ENCODE measurements around the gene SCNN1A. TPM values are rescaled to one million over a fixed set of nuclear protein-coding genes. Genes with fewer than 3 reads are reported as not detected.

The SCNN1A gene
- total and polyA plus RNA-seq, 9 donors, result 0.17 to 4.1 (median 0.24) TPM; not detected in 2

GRCh38 chr12:6404390-6404789 lies 29.0 kb upstream of the SCNN1A start:
- H3K4me1 ChIP-seq (ENCODE audit: control insufficient read depth, insufficient read depth, low read length), result no peaks in the 10 kb centered on the region
- H3K27ac ChIP-seq (ENCODE audit: low read length), result no peak overlapping the region
- WGBS (ENCODE audit: insufficient coverage), result 100% methylated on average over 2 of the region's 5 CpGs
- no peak overlapping the region for H3K4me3 ChIP-seq (ENCODE audit: low read length)
- H3K36me3 ChIP-seq (ENCODE audit: control insufficient read depth, insufficient read depth, low read length), result no peaks in the 10 kb centered on the region
- peaks cover 3% of the 10 kb centered on the region for H3K9me3 ChIP-seq (replicated peaks; ENCODE audit: control insufficient read depth, low read depth, low read length)
- no peak for DNase-seq
- H3K27me3 ChIP-seq (ENCODE audit: control insufficient read depth, insufficient read depth, low read length), result no peaks in the 10 kb centered on the region

GRCh38 chr12:6399884-6400644 lies 24.7 kb upstream of the SCNN1A start:
- no peaks in the 10 kb centered on the region for H3K27me3 ChIP-seq (ENCODE audit: control insufficient read depth, insufficient read depth, low read length)
- no peaks in the 10 kb centered on the region for H3K36me3 ChIP-seq (ENCODE audit: control insufficient read depth, insufficient read depth, low read length)
- no peak overlapping the region for H3K4me3 ChIP-seq (ENCODE audit: low read length)
- no peak for DNase-seq
- no CpG with 5 or more reads among the region's 7 CpGs for WGBS (ENCODE audit: insufficient coverage)
- no peaks in the 10 kb centered on the region for H3K9me3 ChIP-seq (replicated peaks; ENCODE audit: control insufficient read depth, low read depth, low read length)
- H3K27ac ChIP-seq (ENCODE audit: low read length), result no peak overlapping the region
- no peaks in the 10 kb centered on the region for H3K4me1 ChIP-seq (ENCODE audit: control insufficient read depth, insufficient read depth, low read length)

GRCh38 chr12:6396031-6396430 lies 20.7 kb upstream of the SCNN1A start:
- WGBS (ENCODE audit: insufficient coverage), result no CpG with 5 or more reads among the region's 2 CpGs
- H3K27ac ChIP-seq (ENCODE audit: low read length), result no peak overlapping the region
- no peaks in the 10 kb centered on the region for H3K9me3 ChIP-seq (replicated peaks; ENCODE audit: control insufficient read depth, low read depth, low read length)
- H3K4me1 ChIP-seq (ENCODE audit: control insufficient read depth, insufficient read depth, low read length), result peaks cover 4% of the 10 kb centered on the region
- H3K36me3 ChIP-seq (ENCODE audit: control insufficient read depth, insufficient read depth, low read length), result peaks cover 10% of the 10 kb centered on the region
- H3K27me3 ChIP-seq (ENCODE audit: control insufficient read depth, insufficient read depth, low read length), result no peaks in the 10 kb centered on the region
- DNase-seq, result no peak
- H3K4me3 ChIP-seq (ENCODE audit: low read length), result no peak overlapping the region

DNA sequence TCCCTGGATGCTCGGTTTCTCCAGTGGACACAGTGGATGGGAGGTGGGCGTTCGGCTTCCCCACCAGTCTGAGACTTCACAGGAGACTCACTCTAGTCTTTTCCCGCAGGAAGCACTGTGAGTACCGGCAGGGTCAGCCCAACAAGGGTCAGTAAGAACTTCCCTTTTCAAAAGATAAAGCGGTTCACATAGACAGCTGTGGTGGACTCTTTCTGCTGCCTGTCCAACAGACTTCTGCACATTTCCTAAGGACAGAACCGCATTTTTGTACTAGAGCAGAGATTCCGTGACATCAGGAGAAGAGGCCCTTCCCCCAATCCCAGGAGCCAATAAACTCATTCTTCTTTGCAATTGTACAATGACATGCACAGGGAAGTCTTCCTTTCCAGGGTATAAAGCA lies 19.0 kb upstream of the SCNN1A start:
- H3K36me3 ChIP-seq (ENCODE audit: control insufficient read depth, insufficient read depth, low read length), result peaks cover 23% of the 10 kb centered on the region
- WGBS (ENCODE audit: insufficient coverage), result 80% methylated on average over 7 of the region's 8 CpGs
- peak; percentile 52 for DNase-seq
- H3K9me3 ChIP-seq (replicated peaks; ENCODE audit: control insufficient read depth, low read depth, low read length), result no peaks in the 10 kb centered on the region
- no peak overlapping the region for H3K4me3 ChIP-seq (ENCODE audit: low read length)
- H3K4me1 ChIP-seq (ENCODE audit: control insufficient read depth, insufficient read depth, low read length), result peaks cover 4% of the 10 kb centered on the region
- H3K27me3 ChIP-seq (ENCODE audit: control insufficient read depth, insufficient read depth, low read length), result no peaks in the 10 kb centered on the region
- H3K27ac ChIP-seq (ENCODE audit: low read length), result no peak overlapping the region

GRCh38 chr12:6393109-6393508 lies 17.7 kb upstream of the SCNN1A start:
- Histone ChIP-seq H3K9me3 (replicated peaks; ENCODE audit: control insufficient read depth, low read depth, low read length) (no peaks in the 10 kb centered on the region), H3K4me1 (ENCODE audit: control insufficient read depth, insufficient read depth, low read length) (peaks cover 4% of the 10 kb centered on the region), H3K27ac (ENCODE audit: low read length) (no peak overlapping the region), H3K4me3 (ENCODE audit: low read length) (no peak overlapping the region), H3K36me3 (ENCODE audit: control insufficient read depth, insufficient read depth, low read length) (peaks cover 33% of the 10 kb centered on the region), H3K27me3 (ENCODE audit: control insufficient read depth, insufficient read depth, low read length) (no peaks in the 10 kb centered on the region)
- WGBS (ENCODE audit: insufficient coverage), result 79% methylated on average over 7 of the region's 7 CpGs
- no peak for DNase-seq

GRCh38 chr12:6392504-6392903 lies 17.1 kb upstream of the SCNN1A start:
- no peak overlapping the region for H3K27ac ChIP-seq (ENCODE audit: low read length)
- no CpG with 5 or more reads among the region's 6 CpGs for WGBS (ENCODE audit: insufficient coverage)
- H3K4me1 ChIP-seq (ENCODE audit: control insufficient read depth, insufficient read depth, low read length), result peaks cover 4% of the 10 kb centered on the region

DNA sequence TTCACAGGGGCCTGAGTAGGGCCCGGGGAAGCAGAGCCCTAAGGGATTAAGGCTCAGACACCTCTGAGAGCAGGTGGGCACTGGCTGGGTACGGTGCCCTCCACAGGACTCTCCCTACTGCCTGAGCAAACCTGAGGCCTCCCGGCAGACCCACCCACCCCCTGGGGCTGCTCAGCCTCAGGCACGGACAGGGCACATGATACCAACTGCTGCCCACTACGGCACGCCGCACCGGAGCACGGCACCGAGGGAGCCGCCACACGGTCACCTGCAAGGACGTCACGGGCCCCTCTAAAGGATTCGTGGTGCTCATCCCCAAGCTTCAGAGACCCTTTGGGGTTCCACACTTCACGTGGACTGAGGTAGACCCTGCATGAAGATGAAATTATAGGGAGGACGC lies 15.7 kb upstream of the SCNN1A start:
- DNase-seq, result no peak
- no peak overlapping the region for H3K4me3 ChIP-seq (ENCODE audit: low read length)
- WGBS (ENCODE audit: insufficient coverage), result 79% methylated on average over 12 of the region's 17 CpGs
- no peaks in the 10 kb centered on the region for H3K9me3 ChIP-seq (replicated peaks; ENCODE audit: control insufficient read depth, low read depth, low read length)
- H3K27me3 ChIP-seq (ENCODE audit: control insufficient read depth, insufficient read depth, low read length), result no peaks in the 10 kb centered on the region
- H3K4me1 ChIP-seq (ENCODE audit: control insufficient read depth, insufficient read depth, low read length), result peaks cover 4% of the 10 kb centered on the region
- H3K36me3 ChIP-seq (ENCODE audit: control insufficient read depth, insufficient read depth, low read length), result peaks cover 48% of the 10 kb centered on the region
- H3K27ac ChIP-seq (ENCODE audit: low read length), result no peak overlapping the region

More at GRCh38 chr12:6392504-6392903, 17.1 kb upstream of the SCNN1A start:
- Histone ChIP-seq H3K9me3 (replicated peaks; ENCODE audit: control insufficient read depth, low read depth, low read length) (no peaks in the 10 kb centered on the region), H3K36me3 (ENCODE audit: control insufficient read depth, insufficient read depth, low read length) (peaks cover 39% of the 10 kb centered on the region), H3K27me3 (ENCODE audit: control insufficient read depth, insufficient read depth, low read length) (no peaks in the 10 kb centered on the region), H3K4me3 (ENCODE audit: low read length) (no peak overlapping the region)
- DNase-seq, result no peak

GRCh38 chr12:6390084-6390799 lies 14.9 kb upstream of the SCNN1A start:
- H3K27ac ChIP-seq (ENCODE audit: low read length), result no peak overlapping the region
- peaks cover 50% of the 10 kb centered on the region for H3K36me3 ChIP-seq (ENCODE audit: control insufficient read depth, insufficient read depth, low read length)
- H3K4me3 ChIP-seq (ENCODE audit: low read length), result no peak overlapping the region
- peaks cover 6% of the 10 kb centered on the region for H3K4me1 ChIP-seq (ENCODE audit: control insufficient read depth, insufficient read depth, low read length)
- no peak for DNase-seq
- H3K27me3 ChIP-seq (ENCODE audit: control insufficient read depth, insufficient read depth, low read length), result no peaks in the 10 kb centered on the region
- no peaks in the 10 kb centered on the region for H3K9me3 ChIP-seq (replicated peaks; ENCODE audit: control insufficient read depth, low read depth, low read length)
- WGBS (ENCODE audit: insufficient coverage), result 73% methylated on average over 10 of the region's 15 CpGs

- H3K9me3 ChIP-seq (replicated peaks; ENCODE audit: control insufficient read depth, low read depth, low read length), result no peaks in the 10 kb centered on the region
- DNase-seq, result no peak
- H3K4me1 ChIP-seq (ENCODE audit: control insufficient read depth, insufficient read depth, low read length), result peaks cover 28% of the 10 kb centered on the region
- no peak overlapping the region for H3K27ac ChIP-seq (ENCODE audit: low read length)
- no peak overlapping the region for H3K4me3 ChIP-seq (ENCODE audit: low read length)
- peaks cover 47% of the 10 kb centered on the region for H3K36me3 ChIP-seq (ENCODE audit: control insufficient read depth, insufficient read depth, low read length)
- WGBS (ENCODE audit: insufficient coverage), result 76% methylated on average over 5 of the region's 7 CpGs
- H3K27me3 ChIP-seq (ENCODE audit: control insufficient read depth, insufficient read depth, low read length), result no peaks in the 10 kb centered on the region
These were observed 12.2 kb upstream of the SCNN1A start for GRCh38 chr12:6387541-6387940.

- no peak for DNase-seq
- Histone ChIP-seq H3K9me3 (replicated peaks; ENCODE audit: control insufficient read depth, low read depth, low read length) (no peaks in the 10 kb centered on the region), H3K4me1 (ENCODE audit: control insufficient read depth, insufficient read depth, low read length) (peaks cover 26% of the 10 kb centered on the region), H3K27me3 (ENCODE audit: control insufficient read depth, insufficient read depth, low read length) (no peaks in the 10 kb centered on the region), H3K4me3 (ENCODE audit: low read length) (no peak overlapping the region), H3K27ac (ENCODE audit: low read length) (no peak overlapping the region), H3K36me3 (ENCODE audit: control insufficient read depth, insufficient read depth, low read length) (peaks cover 44% of the 10 kb centered on the region)
- no CpG with 5 or more reads among the region's 1 CpG for WGBS (ENCODE audit: insufficient coverage)
These were observed 11.1 kb upstream of the SCNN1A start for GRCh38 chr12:6386491-6386890.

Data from muscle of leg (tissue), 11 donors.